Mucosa of descending colon (tissue), 3 donors: ENCODE measurements around the gene KCTD18. TPM values are rescaled to one million over a fixed set of nuclear protein-coding genes. Genes with fewer than 3 reads are reported as not detected.
A peak's percentile ranks its signal among the peaks of the same experiment; 100 is the strongest.

ENCODE experiments used
- ATAC-seq: fragments of 200-7000 bp; cut with Tn5 transposase; one replicate; pipeline ENCODE4 v1.9.1; 2020; ENCODE audit warnings: mild to moderate bottlenecking, moderate library complexity
- DNase-seq, 3 donors: peaks; one replicate each; pipeline ENCODE4 v3.0.0-alpha.2; 2020
- H3K36me3 ChIP-seq: fragments of 200-600 bp; one replicate; pipeline ENCODE4 v1.8.0; 2021; ENCODE audit warnings: low read depth, mild to moderate bottlenecking
- H3K4me1 ChIP-seq: fragments of 200-600 bp; one replicate; pipeline ENCODE4 v1.8.0; 2021; ENCODE audit warnings: low read depth, mild to moderate bottlenecking
- H3K4me3 ChIP-seq: fragments of 200-600 bp; one replicate; pipeline ENCODE4 v1.8.0; 2021; ENCODE audit warnings: mild to moderate bottlenecking
- H3K9me3 ChIP-seq: fragments of 200-600 bp; one replicate; pipeline ENCODE4 v1.8.0; 2021; ENCODE audit warnings: mild to moderate bottlenecking
- intact Hi-C, 2 donors: fragments of 100-400 bp; cut with DNase I in 1 of 2; cut with micrococcal nuclease in 1 of 2; formaldehyde crosslinking; loops; one replicate each; pipeline versions ENCODE4 v1.11.0 to v1.11.1; 2022; cut with DNase I, micrococcal nuclease
- total RNA-seq, 3 donors: library from RNA; stranded (reverse); fragmentation: NEBNext Ultra II Directional in 2 of 3; extraction: Animal tissue kit (Norgen Biotek cat#: 25700) in 2 of 3; gene quantifications; one replicate each; pipeline versions ENCODE4 v1.2.1 to v1.2.4, GENCODE V29; 2021 to 2023
- TF ChIP-seq, protein P1 (sequence below): fragments of 200-600 bp; IDR thresholded peaks from one replicate; pipeline ENCODE4 v1.8.0; 2022; ENCODE audit warnings: antibody characterized with exemption, mild to moderate bottlenecking
- donor health status: DM: no; HTN: no; CAD: no; lungs with moderate emphysema.
- donor health status: DM: no; HTN: no; CAD: no.
- donor health status: DM: no; HTN: yes; CAD: no.

KCTD18 gene
- total RNA-seq, 3 donors from 2014 or later: 14.1 to 16.6 (median 14.8) TPM

GRCh38 chr2:200523158-200523557, 13.3 kb upstream of the KCTD18 start:
- DNase-seq: peak in 2 of 3 donors; percentile 44 to 48

DNA sequence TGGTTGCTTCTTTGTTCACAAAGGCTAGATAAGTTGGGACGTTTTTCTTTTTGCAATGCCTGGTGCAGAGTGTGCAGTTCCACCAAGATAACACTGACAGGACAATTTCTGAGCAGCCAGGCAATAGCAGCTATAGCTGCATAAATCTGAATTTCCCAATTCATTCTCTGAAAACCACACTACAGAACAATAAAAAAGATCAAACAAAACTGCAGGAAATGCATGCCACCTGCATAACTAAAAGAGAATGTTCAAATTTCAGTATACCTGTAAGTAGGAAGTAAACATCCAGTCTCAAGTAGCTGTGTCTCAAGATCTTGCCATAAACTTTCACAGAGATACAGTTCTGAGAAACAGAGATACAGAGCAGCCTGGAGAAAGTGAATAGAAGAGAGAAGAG, 5.3 kb upstream of the KCTD18 start:
- DNase-seq (no peak), ATAC-seq (peak; percentile 42)
- Histone ChIP-seq H3K9me3 (no peaks in the 10 kb centered on the region), H3K4me1 (peaks cover 3% of the 10 kb centered on the region), H3K36me3 (no peaks in the 10 kb centered on the region), H3K4me3 (no peak overlapping the region)
- TF ChIP-seq, protein P1, sequence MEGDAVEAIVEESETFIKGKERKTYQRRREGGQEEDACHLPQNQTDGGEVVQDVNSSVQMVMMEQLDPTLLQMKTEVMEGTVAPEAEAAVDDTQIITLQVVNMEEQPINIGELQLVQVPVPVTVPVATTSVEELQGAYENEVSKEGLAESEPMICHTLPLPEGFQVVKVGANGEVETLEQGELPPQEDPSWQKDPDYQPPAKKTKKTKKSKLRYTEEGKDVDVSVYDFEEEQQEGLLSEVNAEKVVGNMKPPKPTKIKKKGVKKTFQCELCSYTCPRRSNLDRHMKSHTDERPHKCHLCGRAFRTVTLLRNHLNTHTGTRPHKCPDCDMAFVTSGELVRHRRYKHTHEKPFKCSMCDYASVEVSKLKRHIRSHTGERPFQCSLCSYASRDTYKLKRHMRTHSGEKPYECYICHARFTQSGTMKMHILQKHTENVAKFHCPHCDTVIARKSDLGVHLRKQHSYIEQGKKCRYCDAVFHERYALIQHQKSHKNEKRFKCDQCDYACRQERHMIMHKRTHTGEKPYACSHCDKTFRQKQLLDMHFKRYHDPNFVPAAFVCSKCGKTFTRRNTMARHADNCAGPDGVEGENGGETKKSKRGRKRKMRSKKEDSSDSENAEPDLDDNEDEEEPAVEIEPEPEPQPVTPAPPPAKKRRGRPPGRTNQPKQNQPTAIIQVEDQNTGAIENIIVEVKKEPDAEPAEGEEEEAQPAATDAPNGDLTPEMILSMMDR: no peak
- intact Hi-C loops: no loop called here

More at GRCh38 chr2:200523158-200523557, 13.3 kb upstream of the KCTD18 start:
- peak; percentile 43 for ATAC-seq
- H3K4me3 ChIP-seq: no peak overlapping the region
- TF ChIP-seq, protein P1: no peak
- peaks cover 22% of the 10 kb centered on the region for H3K4me1 ChIP-seq
- H3K9me3 ChIP-seq: no peaks in the 10 kb centered on the region
- H3K36me3 ChIP-seq: no peaks in the 10 kb centered on the region
- intact Hi-C loops: no loop called here

GRCh38 chr2:200509235-200509611, 645 bp downstream of the KCTD18 start:
- intact Hi-C loops: no loop called here
- Histone ChIP-seq H3K4me1 (peaks cover 6% of the 10 kb centered on the region), H3K4me3 (peak overlapping the region; percentile 67), H3K36me3 (no peaks in the 10 kb centered on the region), H3K9me3 (no peaks in the 10 kb centered on the region)
- peak; percentile 17 for ATAC-seq
- DNase-seq: peak in 1 of 3 donors; percentile 29
- TF ChIP-seq, protein P1: no peak

DNA sequence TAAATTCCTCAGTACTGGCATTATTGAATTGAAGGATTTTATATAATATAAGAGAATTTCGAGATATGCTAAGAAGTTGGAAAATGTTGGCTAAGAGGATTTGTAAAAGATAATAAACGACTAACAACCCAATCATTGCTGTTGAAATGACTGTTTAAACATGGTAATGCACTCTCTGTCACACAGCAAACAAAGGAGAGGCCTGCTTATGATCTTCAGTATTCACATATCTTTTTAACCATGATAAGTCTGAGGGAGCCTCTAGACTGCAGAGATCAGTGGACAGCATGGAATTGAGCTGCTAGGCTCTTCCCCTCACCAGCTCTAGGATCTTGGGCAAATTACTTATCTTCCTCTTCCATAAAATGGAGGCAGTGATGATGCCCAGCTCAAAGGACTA, 2.7 kb downstream of the KCTD18 start:
- no peaks in the 10 kb centered on the region for H3K9me3 ChIP-seq
- ATAC-seq: peak; percentile 30
- H3K4me1 ChIP-seq: peaks cover 6% of the 10 kb centered on the region
- TF ChIP-seq, protein P1: no peak
- DNase-seq: peak in 1 of 3 donors; percentile 30
- peaks cover 3% of the 10 kb centered on the region for H3K36me3 ChIP-seq
- intact Hi-C loops: no loop called here
- H3K4me3 ChIP-seq: no peak overlapping the region

GRCh38 chr2:200506679-200507078, 3.2 kb downstream of the KCTD18 start:
- Histone ChIP-seq H3K4me1 (peaks cover 6% of the 10 kb centered on the region), H3K36me3 (peaks cover 3% of the 10 kb centered on the region), H3K9me3 (no peaks in the 10 kb centered on the region), H3K4me3 (no peak overlapping the region)
- no peak for ATAC-seq
- TF ChIP-seq, protein P1: no peak
- intact Hi-C loops: no loop called here
- DNase-seq: no peak

- DNase-seq (no peak), ATAC-seq (no peak)
- Histone ChIP-seq H3K9me3 (no peaks in the 10 kb centered on the region), H3K4me3 (no peak overlapping the region), H3K36me3 (peaks cover 3% of the 10 kb centered on the region), H3K4me1 (peaks cover 3% of the 10 kb centered on the region)
- TF ChIP-seq, protein P1: no peak
- intact Hi-C loops: no loop called here
Observed at GRCh38 chr2:200502196-200502595, 7.7 kb downstream of the KCTD18 start.
